ENCODE measurements around the gene LIN9. TPM values are rescaled to one million over a fixed set of nuclear protein-coding genes. Genes with fewer than 3 reads are reported as not detected.

The LIN9 gene
- total and polyA plus RNA-seq, 2 of the 13 experiments (the other 11 are each of a cell fraction or from before 2014, with no cell fraction given) = 3.0 to 10.0 TPM

DNA sequence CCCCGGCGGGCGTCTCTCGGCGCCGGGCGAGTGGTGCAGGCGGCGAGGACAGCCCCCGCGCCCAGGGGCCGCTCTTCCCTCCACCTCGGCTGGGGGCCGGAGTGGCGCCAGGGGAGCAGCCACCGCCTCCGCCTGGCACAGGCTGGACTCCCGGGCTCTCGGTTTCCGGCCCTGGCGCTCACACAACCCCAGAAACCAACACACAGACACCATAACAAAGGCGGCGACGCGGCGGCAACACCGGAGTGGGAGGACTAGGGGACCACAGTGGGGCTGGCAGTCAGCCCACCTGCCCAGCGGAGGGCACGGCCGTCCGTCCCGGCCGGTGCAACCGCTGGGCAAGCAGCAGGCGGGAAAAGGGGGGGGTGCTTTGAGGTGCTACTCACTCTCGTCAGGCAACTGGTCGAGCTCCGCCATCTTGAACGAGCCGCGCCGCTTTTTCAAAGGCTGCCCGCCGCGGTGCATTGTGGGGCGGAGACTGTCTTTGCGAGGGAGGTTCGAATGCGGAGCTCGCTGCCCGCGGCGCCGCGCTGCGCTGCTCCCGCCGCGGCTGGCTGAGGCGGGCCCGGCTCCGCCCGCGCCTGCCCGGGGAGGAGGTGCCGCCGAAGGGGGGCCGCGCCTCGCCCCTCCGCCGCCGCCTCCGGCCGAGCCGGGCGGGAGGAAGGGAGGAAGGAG lies at the start of gene LIN9 (continued):
- TF ChIP-seq, protein P1, sequence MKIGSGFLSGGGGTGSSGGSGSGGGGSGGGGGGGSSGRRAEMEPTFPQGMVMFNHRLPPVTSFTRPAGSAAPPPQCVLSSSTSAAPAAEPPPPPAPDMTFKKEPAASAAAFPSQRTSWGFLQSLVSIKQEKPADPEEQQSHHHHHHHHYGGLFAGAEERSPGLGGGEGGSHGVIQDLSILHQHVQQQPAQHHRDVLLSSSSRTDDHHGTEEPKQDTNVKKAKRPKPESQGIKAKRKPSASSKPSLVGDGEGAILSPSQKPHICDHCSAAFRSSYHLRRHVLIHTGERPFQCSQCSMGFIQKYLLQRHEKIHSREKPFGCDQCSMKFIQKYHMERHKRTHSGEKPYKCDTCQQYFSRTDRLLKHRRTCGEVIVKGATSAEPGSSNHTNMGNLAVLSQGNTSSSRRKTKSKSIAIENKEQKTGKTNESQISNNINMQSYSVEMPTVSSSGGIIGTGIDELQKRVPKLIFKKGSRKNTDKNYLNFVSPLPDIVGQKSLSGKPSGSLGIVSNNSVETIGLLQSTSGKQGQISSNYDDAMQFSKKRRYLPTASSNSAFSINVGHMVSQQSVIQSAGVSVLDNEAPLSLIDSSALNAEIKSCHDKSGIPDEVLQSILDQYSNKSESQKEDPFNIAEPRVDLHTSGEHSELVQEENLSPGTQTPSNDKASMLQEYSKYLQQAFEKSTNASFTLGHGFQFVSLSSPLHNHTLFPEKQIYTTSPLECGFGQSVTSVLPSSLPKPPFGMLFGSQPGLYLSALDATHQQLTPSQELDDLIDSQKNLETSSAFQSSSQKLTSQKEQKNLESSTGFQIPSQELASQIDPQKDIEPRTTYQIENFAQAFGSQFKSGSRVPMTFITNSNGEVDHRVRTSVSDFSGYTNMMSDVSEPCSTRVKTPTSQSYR (CRISPR knock-in tag; IDR thresholded peaks at IDR 0.05; ENCODE audit: borderline replicate concordance) = no peak
- TF ChIP-seq ZNF552 (CRISPR knock-in tag; IDR thresholded peaks at IDR 0.05; ENCODE audit: borderline replicate concordance) (no peak), PRPF4 (IDR thresholded peaks at IDR 0.05; ENCODE audit: low read depth, low read length, poor library complexity, severe bottlenecking) (no peak), ZSCAN31 (CRISPR knock-in tag; IDR thresholded peaks at IDR 0.05; ENCODE audit: low read depth) (no peak), IRX3 (CRISPR knock-in tag; IDR thresholded peaks at IDR 0.05; ENCODE audit: borderline replicate concordance, low read depth) (peak; percentile 99), MXD4 (CRISPR knock-in tag; IDR thresholded peaks at IDR 0.05) (peak; percentile 38; the same call in 1 of the 2 replicates), MIER3 (CRISPR knock-in tag; IDR thresholded peaks at IDR 0.05; ENCODE audit: borderline replicate concordance) (no peak), ZNF746 (CRISPR knock-in tag; IDR thresholded peaks at IDR 0.05) (no peak), KLF12 (CRISPR knock-in tag; IDR thresholded peaks at IDR 0.05; ENCODE audit: borderline replicate concordance) (no peak), SMYD3 (CRISPR knock-in tag; IDR thresholded peaks at IDR 0.05) (peak; percentile 70), ZNF17 (CRISPR knock-in tag; IDR thresholded peaks at IDR 0.05) (no peak), ZNF615 (CRISPR knock-in tag; IDR thresholded peaks at IDR 0.05; ENCODE audit: borderline replicate concordance) (no peak), MAFF (IDR thresholded peaks at IDR 0.05; ENCODE audit: low read depth, low read length) (no peak), KAT2B (IDR thresholded peaks at IDR 0.05; ENCODE audit: borderline replicate concordance, low read depth, low read length) (no peak)
- TF ChIP-seq, protein P2, sequence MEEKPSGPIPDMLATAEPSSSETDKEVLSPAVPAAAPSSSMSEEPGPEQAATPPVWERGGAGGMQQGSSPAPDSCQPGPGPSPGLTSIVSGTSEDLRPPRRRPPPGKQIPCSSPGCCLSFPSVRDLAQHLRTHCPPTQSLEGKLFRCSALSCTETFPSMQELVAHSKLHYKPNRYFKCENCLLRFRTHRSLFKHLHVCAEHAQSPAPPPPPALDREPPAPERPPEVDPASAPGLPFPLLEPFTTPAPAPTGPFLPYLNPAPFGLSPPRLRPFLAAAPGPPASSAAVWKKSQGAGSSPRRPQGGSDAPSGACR (CRISPR knock-in tag; IDR thresholded peaks at IDR 0.05) = no peak
- TF ChIP-seq, protein P3, sequence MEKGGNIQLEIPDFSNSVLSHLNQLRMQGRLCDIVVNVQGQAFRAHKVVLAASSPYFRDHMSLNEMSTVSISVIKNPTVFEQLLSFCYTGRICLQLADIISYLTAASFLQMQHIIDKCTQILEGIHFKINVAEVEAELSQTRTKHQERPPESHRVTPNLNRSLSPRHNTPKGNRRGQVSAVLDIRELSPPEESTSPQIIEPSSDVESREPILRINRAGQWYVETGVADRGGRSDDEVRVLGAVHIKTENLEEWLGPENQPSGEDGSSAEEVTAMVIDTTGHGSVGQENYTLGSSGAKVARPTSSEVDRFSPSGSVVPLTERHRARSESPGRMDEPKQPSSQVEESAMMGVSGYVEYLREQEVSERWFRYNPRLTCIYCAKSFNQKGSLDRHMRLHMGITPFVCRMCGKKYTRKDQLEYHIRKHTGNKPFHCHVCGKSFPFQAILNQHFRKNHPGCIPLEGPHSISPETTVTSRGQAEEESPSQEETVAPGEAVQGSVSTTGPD (CRISPR knock-in tag; IDR thresholded peaks at IDR 0.05) = no peak
- TF ChIP-seq, protein P4, sequence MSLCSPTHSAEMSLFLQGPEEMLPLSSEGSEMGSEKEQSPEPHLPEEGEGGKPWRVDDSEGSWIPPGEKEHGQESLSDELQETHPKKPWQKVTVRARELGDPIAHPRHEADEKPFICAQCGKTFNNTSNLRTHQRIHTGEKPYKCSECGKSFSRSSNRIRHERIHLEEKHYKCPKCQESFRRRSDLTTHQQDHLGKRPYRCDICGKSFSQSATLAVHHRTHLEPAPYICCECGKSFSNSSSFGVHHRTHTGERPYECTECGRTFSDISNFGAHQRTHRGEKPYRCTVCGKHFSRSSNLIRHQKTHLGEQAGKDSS (CRISPR knock-in tag; IDR thresholded peaks at IDR 0.05; ENCODE audit: borderline replicate concordance, low read depth) = 0 out of 2 replicates have a peak, but pooled peaks have one; percentile 7
- TF ChIP-seq, protein P5, sequence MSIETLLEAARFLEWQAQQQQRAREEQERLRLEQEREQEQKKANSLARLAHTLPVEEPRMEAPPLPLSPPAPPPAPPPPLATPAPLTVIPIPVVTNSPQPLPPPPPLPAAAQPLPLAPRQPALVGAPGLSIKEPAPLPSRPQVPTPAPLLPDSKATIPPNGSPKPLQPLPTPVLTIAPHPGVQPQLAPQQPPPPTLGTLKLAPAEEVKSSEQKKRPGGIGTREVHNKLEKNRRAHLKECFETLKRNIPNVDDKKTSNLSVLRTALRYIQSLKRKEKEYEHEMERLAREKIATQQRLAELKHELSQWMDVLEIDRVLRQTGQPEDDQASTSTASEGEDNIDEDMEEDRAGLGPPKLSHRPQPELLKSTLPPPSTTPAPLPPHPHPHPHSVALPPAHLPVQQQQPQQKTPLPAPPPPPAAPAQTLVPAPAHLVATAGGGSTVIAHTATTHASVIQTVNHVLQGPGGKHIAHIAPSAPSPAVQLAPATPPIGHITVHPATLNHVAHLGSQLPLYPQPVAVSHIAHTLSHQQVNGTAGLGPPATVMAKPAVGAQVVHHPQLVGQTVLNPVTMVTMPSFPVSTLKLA (IDR thresholded peaks at IDR 0.05) = no peak
- TF ChIP-seq, protein P6, sequence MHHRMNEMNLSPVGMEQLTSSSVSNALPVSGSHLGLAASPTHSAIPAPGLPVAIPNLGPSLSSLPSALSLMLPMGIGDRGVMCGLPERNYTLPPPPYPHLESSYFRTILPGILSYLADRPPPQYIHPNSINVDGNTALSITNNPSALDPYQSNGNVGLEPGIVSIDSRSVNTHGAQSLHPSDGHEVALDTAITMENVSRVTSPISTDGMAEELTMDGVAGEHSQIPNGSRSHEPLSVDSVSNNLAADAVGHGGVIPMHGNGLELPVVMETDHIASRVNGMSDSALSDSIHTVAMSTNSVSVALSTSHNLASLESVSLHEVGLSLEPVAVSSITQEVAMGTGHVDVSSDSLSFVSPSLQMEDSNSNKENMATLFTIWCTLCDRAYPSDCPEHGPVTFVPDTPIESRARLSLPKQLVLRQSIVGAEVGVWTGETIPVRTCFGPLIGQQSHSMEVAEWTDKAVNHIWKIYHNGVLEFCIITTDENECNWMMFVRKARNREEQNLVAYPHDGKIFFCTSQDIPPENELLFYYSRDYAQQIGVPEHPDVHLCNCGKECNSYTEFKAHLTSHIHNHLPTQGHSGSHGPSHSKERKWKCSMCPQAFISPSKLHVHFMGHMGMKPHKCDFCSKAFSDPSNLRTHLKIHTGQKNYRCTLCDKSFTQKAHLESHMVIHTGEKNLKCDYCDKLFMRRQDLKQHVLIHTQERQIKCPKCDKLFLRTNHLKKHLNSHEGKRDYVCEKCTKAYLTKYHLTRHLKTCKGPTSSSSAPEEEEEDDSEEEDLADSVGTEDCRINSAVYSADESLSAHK (CRISPR knock-in tag; IDR thresholded peaks at IDR 0.05; ENCODE audit: borderline replicate concordance) = no peak
